Stimulated activated CD4-positive, alpha-beta T cell treated with anti-CD3 and anti-CD28 coated beads, Interleukin-1b, Interleukin-23, amount 100 ng/mL, for 48 hours (primary cell): ENCODE data around the gene NRP2.

Experiments
- DNase-seq: peaks from one replicate; pipeline ENCODE4 v3.0.0-alpha.2; 2020

Gene NRP2

GRCh38 chr2:205816268-205816667, 134.0 kb downstream of the NRP2 start:
- DNase-seq, result no peak

GRCh38 chr2:205822579-205822978, 140.3 kb downstream of the NRP2 start:
- no peak for DNase-seq

DNA sequence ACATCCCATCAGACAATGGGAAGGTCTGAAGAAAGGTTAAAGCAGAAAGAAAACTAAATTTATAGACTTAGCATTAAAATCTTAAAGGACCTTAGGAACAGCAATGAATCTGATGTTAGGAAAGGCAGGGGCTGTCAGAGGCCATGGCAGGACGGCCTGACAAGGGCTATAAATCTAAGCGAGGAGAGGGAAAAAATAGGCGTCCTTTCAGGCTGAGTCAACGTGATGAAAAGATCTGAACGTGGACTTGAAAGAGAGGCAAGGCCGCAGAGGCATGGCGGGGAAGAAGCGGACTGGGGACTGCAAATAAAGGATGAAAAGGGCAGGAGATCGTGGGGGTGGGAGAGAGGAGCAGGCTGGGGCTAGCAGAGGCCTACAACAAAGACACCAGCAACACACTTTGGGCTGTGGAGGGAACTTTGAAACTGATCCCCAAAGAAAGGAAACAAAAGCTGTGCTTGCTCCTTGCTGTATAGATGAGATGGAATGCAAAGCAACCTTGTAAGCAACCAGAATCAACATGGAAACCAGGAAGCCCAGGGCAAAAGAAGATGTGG, 145.6 kb downstream of the NRP2 start:
- no peak for DNase-seq

GRCh38 chr2:205833864-205834263, 151.6 kb downstream of the NRP2 start:
- no peak for DNase-seq

GRCh38 chr2:205834796-205835195, 152.5 kb downstream of the NRP2 start:
- DNase-seq, result no peak

- no peak for DNase-seq
These were observed 153.0 kb downstream of the NRP2 start for GRCh38 chr2:205835251-205835791.

- DNase-seq, result no peak
These were observed 153.6 kb downstream of the NRP2 start for GRCh38 chr2:205835923-205836322.

GRCh38 chr2:205836477-205837221, 154.3 kb downstream of the NRP2 start:
- DNase-seq, result no peak

- DNase-seq, result no peak
These were observed 155.4 kb downstream of the NRP2 start for GRCh38 chr2:205837663-205838062.

GRCh38 chr2:205845446-205845845, 163.1 kb downstream of the NRP2 start:
- DNase-seq, result no peak
